ENCODE measurements around the gene TRPM3.

DNA sequence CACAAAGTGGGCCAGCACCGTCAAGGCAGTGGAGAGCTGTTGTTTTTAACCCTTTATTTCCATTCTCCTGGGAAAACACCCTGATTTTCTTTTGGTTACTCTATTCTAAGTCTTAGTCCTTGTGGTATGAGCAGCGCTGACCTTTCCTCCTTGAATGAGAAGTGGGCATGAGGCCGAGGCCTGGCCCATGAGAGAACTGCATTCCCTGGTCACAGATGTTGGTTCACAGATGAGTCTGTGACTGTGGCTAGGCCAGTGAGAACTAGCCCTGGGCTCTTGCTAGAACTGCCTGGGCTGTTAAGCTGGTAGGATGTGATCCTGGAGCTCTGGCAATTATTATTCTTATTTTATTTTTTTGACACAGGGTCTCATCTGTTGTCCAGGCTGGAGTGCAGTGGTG lies 635.3 kb downstream of the TRPM3 start:
- TF ChIP-seq CTCF (IDR thresholded peaks at IDR 0.05) (no peak), POLR2A (IDR thresholded peaks at IDR 0.05) (no peak)

Measured in adrenal gland (tissue), 5 donors.